ENCODE results near the gene SOX15.

The SOX15 gene

DNA sequence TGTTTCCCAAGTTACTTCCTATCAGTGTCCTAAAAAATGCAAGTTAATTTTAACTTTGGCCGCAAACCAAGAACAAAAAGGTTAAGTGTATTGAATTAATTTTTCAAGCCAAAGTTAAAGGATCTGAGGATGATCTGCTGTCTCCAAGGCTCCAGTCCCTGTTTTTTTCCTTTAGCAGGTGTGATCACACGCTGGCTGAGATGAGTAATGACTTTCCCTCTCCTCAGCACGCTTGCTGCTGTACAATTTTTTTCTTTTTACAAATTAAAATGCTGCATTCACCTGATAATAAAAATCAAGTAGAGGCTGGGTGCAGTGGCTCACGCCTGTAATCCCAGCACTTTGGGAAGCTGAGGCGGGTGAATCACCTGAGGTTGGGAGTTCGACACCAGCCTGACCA is 45.0 kb downstream of the SOX15 start:
- no peaks in the 10 kb centered on the region for H3K36me3 ChIP-seq (ENCODE audit: control insufficient read depth, insufficient read depth, low read length)
- H3K9ac ChIP-seq (ENCODE audit: low read length): no peak overlapping the region
- peaks cover 14% of the 10 kb centered on the region for H3K4me1 ChIP-seq (ENCODE audit: control insufficient read depth, insufficient read depth, low read length)
- no peak overlapping the region for H3K4me3 ChIP-seq (ENCODE audit: low read length)
- H3K9me3 ChIP-seq (ENCODE audit: control insufficient read depth, low read length): no peaks in the 10 kb centered on the region
- H3K27me3 ChIP-seq (ENCODE audit: control insufficient read depth, insufficient read depth, low read length): no peaks in the 10 kb centered on the region

DNA sequence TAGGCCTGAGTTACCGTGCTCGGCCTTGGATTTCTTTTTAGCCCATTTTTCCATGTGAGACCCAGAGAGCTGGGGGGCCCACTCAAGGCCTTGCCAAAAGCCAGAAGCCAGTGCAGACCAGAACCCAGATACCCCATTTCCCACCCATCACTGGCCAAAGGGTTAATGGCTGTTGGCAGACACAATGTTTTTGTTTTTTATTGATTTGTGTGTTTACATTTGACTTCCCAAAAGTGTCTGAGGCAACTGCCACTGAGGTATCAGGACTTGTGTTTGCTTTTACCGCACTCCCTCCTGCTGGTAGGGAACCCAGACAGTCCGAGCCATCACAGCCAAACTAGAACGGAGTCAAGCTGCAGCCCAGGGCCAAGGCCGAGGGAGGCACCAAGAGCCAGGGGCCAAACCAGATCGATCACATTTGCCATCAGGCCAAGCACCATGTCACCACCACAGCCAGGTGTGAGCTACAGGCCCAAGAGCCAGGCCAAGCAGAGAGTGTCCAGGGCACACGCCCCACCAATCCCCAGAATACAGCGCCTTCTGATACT is 48.7 kb downstream of the SOX15 start:
- Histone ChIP-seq H3K4me1 (ENCODE audit: control insufficient read depth, insufficient read depth, low read length) (no peaks in the 10 kb centered on the region), H3K9me3 (ENCODE audit: control insufficient read depth, low read length) (no peaks in the 10 kb centered on the region), H3K9ac (ENCODE audit: low read length) (no peak overlapping the region), H3K4me3 (ENCODE audit: low read length) (no peak overlapping the region), H3K27me3 (ENCODE audit: control insufficient read depth, insufficient read depth, low read length) (no peaks in the 10 kb centered on the region), H3K36me3 (ENCODE audit: control insufficient read depth, insufficient read depth, low read length) (no peaks in the 10 kb centered on the region)

DNA sequence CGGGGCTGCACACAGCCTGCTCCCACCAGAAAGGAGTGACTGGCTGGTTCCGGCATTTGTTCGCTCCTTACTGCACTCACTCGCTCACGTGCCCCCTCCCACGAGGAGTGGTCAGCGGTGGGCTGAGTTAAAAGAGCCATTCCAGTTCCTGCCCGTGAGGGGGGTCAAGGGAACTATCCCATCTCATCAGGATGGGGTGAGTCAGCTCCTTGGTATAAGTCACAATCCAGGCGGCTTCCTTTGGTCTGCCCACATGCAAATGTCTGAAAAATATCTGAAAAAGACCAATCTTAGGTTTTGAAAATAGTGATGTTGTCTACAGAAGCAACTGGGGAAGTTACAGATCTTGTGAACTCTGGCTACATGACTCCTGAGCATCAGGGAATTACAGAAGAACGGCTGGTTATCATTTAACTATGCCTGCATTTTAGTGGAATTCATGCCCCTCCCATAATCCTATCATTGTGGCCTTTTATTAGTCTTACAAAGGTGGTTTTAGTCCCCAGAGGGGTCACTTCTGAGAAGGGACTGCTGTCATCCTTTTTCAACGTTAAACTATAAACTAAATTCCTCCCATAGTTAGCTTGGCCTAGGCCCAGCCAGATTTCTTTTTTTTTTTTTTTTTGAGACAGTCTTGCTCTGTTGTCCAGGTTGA is 50.9 kb downstream of the SOX15 start:
- no peaks in the 10 kb centered on the region for H3K36me3 ChIP-seq (ENCODE audit: control insufficient read depth, insufficient read depth, low read length)
- no peaks in the 10 kb centered on the region for H3K9me3 ChIP-seq (ENCODE audit: control insufficient read depth, low read length)
- H3K4me1 ChIP-seq (ENCODE audit: control insufficient read depth, insufficient read depth, low read length): no peaks in the 10 kb centered on the region
- no peak overlapping the region for H3K9ac ChIP-seq (ENCODE audit: low read length)
- H3K4me3 ChIP-seq (ENCODE audit: low read length): no peak overlapping the region
- no peaks in the 10 kb centered on the region for H3K27me3 ChIP-seq (ENCODE audit: control insufficient read depth, insufficient read depth, low read length)
